Camera-type eye (tissue), 1 donor: ENCODE data around the gene ITGA2. TPM values are rescaled to one million over a fixed set of nuclear protein-coding genes. Genes with fewer than 3 reads are reported as not detected.

ENCODE experiments used
- total RNA-seq: library from RNA; depleted of rRNA; stranded (reverse); fragments of >200 nt; gene quantifications from one replicate; pipeline ENCODE4 v1.2.3, GENCODE V29; 2014

ITGA2 gene
- 26.3 TPM for total RNA-seq

GRCh38 chr5:52989025-52989780 lies at the start of gene ITGA2:
ITGA2 (plus strand) TSS chr5:52989352; CDS start chr5:52989469, 117 bp downstream.

DNA sequence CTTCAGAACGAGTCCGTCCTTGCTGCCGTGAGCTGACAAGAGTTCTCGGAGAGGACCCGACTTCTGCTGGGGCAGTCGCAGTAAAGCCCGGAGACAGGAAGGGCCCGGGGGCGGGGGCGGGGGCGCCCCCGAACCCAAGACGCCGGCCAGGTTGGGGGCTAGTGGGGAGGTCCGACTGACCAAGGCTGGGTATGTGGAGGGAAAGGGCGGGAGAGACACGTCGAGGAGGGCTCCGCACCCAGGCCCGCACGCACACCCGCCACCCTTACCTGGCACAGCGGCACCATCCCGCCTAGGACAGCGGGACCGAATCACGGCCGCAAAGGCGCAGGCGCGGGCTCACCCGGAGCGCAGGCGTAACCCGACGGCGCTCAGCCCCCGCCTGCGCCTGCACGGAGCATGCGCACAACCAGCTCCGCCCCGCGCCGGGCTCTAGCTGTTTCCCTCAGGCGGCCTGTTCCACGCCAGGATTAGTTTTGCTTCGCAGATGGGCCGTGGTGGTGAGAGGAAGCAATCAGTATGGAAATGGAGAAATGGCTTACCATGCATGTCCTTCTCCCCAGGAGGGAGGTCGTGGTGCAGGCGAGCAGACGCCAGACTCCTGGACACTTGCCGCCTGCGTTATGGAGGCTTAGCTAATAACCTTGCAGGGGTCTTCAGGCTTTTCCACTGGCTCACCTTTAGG lies 120.4 kb downstream of the ITGA2 start, which contains the start of gene MOCS2:
MOCS2 (minus strand) TSS at position 315 of the 685 bp plus-strand sequence. CDS start 2,583 bp downstream, outside the sequence.

Other genes with a start within 250 kb of the ITGA2 start
- 51.3 TPM for gene ITGA1, start 201.4 kb upstream of the ITGA2 start, total RNA-seq
- gene PELO, start 201.4 kb upstream of the ITGA2 start, total RNA-seq = 26.4 TPM
- 53.9 TPM for gene MOCS2, start 120.4 kb downstream of the ITGA2 start, total RNA-seq